ENCODE measurements around the gene NT5C2. TPM values are rescaled to one million over a fixed set of nuclear protein-coding genes. Genes with fewer than 3 reads are reported as not detected.
"Not testable (repeated sequence)": the region's sequence is repeated elsewhere in the genome, so short reads cannot be mapped to it uniquely, and the experiment has no call there.

The NT5C2 gene
- total RNA-seq, result 21.3 TPM

DNA sequence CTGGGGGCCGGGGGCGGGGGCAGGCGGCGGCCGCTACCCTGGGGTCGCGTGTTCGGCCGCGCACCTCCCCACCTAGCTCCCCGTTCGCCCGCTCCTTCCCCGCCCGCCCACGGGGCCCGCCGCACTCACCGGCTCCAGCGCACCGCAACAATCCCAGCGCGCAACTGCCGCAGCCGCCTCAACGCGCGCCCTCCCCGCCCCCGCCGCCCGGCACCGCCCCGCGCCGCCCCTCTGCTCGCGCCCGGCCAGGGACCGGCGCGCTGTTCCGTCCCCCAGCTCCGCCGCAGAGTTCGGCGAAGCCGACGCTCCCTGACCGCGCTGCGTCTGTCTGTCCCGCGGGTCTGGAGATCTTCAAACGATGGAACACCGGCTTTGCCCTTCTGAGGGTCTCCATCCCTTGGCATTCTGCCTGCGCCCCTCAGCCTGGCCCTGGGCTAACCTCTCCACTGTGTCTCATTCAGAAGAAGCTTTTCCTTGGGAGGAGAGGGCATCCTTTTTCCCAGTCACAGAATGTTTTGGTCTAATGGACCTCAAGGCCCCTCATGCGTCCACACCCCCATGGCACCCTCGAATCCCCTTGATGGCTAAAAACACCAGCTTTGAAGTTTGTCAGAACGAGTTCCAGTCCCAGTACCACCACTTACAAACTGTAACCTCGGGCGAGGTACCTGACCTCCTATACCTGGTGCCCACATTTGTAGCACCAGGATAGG lies at the start of gene NT5C2:
NT5C2 (minus strand) TSS at position 166 of the 713 bp plus-strand sequence. CDS start 18,314 bp downstream, outside the sequence.
- peak; percentile 93 for ATAC-seq

DNA sequence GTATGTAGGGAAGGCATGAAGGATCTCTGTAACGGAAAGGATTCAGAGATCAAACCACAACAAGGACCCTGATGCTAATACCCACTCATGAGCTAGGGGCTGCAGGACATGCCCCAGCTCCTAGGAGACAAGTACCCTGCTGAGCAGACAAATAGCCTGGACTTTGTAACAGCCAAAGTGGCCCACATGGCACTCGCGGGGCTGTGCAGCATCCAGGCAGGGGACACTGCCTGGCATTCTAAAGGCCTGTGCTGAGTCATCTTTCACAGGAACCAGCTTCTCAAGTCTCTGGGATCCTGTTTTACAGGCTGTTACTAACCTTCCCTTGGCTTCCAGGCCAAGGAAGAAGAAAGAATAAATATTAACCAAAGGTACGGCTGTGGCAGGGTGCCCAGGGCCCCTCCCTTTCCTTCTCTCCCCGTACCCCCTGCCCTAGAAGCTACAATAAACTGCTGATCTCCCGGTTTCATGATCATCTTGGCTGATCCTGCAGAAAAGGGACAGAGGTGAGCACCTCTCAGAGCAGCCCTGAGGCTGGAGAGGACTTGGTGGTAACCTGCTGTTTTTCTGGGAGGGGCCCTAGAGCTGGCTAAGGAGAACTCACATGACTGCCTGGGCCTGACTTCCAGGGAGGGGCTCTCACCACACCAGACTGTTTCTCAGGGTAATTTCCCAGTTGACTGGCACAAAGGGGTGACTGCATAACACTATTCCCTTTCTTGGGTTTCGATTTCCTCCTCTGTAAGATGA lies 48.4 kb upstream of the NT5C2 start:
- no peak for DNase-seq (ENCODE audit: low spot score)
- ATAC-seq, result peak; percentile 47

More for the DNA sequence above, at the start of gene NT5C2:
- DNase-seq (ENCODE audit: low spot score), result peak; percentile 88

DNA sequence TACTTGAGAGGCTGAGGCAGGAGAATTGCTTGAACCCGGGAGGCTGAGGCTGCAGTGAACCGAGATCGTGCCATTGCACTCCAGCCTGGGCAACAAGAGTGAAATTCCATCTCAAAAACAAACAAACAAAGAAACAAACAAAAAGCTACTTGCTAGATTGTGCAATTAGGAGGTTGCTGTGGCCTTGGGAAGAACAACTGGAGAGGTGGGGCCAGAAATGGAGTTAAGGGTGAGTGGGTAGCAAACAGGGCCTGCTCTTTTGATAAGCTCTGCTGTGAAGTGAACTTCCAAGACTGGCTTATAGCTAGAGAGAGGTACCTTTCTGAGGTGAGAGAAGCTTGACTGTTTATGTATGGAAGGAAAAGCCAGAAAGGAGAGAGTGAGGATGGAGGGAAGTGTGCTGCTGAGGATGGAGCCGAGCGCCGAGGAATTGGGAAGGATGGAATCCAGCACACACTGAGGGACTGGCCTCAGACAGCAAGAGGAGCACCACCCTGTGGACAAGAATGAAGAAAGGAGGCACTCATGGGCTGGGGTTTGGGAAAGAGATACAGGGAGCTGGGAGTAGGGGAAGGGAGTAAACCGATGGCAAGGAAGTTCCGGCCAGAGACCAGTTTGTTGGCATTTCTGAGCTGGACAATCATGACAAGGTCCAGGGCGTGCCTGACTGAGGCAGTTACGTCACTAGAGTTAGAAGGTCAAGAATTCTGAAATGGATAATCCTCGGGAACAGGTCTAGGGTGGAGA lies 45.6 kb upstream of the NT5C2 start:
- no peak for DNase-seq (ENCODE audit: low spot score)
- peak; percentile 50 for ATAC-seq

DNA sequence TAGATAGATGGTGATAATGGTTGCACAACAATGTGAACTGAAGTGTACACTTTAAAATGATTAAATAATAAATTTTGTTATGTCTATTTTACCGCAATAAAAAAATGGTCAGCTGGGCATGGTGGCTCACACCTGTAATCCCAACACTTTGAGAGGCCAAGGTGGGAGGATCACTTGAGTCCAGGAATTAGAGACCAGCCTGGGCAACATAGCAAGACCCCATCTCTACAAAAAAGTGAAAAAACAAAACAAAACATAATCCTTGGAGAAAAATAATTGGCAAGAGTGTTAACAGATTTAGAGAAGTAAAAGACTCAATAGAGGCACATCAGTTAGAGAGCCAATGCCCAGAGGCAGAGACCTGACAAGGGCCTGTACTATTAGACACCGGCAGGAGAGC lies 42.7 kb upstream of the NT5C2 start:
- DNase-seq (ENCODE audit: low spot score) (no peak), ATAC-seq (no peak)

DNA sequence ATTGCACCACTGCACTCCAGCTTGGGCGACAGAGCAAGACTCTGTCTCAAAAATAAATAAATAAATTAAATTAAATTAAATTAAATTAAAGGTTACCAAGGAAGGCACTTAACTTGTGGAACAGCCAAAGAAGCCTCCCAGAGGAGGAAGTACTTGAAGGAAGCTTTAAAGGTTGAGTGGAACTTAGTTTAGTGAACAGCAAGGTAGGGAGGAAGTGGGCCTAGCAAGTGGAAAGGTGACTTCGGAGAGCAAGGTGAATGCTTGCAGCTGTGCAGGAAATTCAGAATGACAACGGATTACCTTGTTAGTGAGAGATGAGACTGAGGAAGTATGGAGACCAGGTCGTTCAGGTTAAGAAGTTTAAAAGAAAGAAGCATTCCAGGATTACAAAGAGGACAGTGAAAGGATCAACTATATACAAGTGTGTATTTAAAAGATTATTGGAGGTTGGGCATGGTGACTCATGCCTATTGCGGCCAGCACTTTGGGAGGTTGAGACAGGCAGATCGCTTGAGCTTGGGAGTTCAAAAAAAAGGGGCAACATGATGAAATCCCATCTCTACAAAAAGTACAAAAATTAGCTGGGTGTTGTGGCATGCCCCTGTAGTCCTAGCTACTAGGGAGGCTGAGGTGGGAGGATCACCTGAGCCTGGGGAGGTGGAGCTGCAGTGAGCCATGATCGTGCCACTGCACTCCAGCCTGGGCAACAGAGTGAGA lies 39.9 kb upstream of the NT5C2 start:
- ATAC-seq, result no peak
- no peak for DNase-seq (ENCODE audit: low spot score)

DNA sequence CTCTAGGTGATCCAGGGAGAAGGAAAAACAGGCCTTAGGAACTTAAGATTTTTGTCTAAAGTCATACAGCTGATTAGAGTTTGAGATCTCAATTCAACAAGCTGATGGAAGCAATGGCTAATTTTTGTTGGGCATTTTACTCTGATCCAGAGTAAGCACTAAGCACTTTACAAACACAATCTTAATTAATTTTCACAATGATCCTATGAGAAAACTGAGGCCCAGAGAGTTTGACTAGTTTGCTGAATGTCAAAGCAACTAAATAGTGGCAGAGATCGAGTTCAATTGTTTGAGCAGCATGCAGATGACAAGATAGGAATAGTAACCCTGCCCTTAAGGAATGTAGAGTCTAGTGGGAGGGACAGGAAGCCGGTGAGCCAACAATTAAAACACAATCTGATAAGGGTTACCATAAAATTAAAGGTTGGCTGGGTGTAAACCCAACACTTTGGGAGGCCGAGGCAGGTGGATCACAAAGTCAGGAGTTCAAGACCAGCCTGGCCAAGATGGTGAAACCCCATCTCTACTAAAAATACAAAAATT lies 39.1 kb upstream of the NT5C2 start:
- ATAC-seq (no peak), DNase-seq (ENCODE audit: low spot score) (no peak)

DNA sequence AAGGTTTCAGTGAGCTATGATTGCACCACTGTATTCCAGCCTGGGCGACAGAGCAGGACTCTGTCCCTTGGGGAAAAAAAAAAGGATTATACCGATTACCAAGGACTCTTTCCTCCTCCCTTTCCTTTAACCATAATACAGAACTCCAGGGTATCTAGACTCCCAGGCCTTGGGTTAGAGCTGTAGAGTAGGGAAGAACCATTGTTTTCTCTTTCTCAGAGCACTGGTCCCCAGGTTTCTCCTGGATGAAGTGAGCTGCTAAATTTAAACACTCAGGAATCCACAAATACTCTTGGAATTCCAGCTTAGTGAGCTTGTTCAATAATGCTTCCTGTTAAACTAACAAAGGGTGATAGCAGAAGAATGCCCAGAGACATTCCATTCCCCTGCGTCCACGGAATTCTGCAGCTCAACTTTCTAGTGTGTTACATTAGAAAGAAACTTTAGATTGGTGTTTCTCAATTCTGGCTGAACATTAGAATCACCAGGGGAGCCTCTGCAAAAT lies 38.0 kb upstream of the NT5C2 start:
- ATAC-seq (no peak), DNase-seq (ENCODE audit: low spot score) (no peak)

DNA sequence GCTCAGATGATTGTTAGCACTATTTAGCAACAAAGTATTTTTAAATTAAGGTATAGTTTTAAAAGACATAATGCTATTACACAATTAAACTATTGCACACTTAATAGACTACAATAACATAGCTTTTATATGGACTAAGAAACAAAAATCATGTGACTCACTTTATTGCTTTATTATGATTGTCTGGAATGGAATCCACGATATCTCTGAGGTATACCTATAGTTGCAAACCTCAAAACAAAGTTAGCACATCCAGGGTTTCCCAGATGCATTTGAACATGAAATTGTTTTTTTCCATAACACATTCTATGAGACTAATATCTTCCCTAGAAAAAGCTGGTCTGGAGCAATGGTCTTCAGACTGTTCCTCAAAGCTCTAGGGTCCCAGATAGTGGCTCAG lies 34.3 kb upstream of the NT5C2 start:
- no peak for DNase-seq (ENCODE audit: low spot score)
- ATAC-seq, result no peak

DNA sequence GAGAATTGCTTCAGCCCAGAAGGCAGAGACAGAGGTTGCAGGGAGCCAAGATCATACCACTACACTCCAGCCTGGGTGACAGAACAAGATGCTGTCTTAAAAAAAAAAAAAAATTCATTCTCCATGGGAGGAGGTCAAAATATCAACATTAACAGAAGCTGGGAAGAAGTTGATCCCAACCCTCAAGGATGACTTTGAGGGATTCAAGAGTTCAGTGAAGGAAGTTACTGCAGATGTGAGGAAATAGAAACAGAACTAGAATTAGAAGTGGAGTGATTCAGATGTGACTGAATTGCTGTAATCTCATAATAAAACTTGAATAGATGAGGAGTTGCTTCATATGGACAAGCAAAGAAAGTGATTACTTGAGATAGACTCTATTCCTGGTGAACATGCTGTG lies 32.9 kb upstream of the NT5C2 start:
- no peak for DNase-seq (ENCODE audit: low spot score)
- ATAC-seq, result no peak

DNA sequence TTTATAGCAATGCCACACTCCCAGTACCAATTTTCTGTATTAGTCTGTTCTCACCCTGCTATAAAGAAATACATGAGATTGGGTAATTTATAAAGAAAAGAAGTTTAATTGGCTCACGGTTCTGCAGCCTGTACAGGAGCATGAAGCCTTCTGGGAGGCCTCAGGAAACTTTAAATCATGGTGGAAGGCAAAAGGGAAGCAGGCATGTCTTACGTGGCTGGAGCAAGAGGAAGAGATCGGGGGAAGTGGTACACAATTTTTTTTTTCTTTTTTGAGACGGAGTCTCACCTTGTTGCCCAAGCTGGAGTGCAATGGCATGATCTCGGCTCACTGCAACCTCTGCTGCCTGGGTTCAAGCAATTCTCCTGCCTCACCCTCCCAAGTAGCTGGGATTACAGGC lies 31.6 kb upstream of the NT5C2 start:
- not testable (repeated sequence) for ATAC-seq; DNase-seq (ENCODE audit: low spot score)

DNA sequence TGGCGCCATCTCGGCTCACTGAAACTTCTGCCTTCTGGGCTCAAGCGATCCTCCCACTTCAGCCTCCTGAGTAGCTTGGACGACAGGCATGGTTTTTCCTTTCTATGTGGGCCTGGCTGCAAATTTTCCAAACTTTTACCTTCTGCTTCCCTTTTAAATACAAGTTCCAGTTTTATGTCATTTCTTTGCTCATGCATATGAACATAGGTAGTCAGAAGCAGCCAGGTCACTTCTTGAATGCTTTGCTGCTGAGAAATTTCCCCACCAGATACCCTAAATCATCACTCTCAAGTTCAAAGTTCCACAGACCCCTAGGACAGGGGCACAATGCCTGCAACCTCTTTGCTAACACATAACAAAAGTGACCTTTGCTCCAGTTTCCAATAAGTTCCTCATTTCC lies 31.1 kb upstream of the NT5C2 start:
- DNase-seq (ENCODE audit: low spot score) (no peak), ATAC-seq (no peak)

DNA sequence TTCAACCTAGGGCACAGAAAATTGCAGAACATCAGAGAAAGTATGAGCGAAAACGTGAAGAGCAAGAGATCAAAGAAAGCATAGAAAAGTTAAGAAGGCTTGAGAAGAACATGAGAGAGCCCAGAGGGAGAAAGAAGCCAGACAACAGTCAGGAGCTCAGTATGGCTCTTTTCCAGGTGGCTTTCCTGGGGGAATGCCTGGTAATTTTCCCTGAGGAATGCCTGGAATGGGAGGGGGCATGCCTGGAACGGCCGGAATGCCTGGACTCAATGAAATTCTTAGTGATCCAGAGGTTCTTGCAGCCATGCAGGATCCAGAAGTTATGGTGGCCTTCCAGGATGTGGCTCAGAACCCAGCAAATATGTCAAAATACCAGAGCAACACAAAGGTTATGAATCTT lies 23.3 kb upstream of the NT5C2 start:
- DNase-seq (ENCODE audit: low spot score); ATAC-seq: not testable (repeated sequence)

DNA sequence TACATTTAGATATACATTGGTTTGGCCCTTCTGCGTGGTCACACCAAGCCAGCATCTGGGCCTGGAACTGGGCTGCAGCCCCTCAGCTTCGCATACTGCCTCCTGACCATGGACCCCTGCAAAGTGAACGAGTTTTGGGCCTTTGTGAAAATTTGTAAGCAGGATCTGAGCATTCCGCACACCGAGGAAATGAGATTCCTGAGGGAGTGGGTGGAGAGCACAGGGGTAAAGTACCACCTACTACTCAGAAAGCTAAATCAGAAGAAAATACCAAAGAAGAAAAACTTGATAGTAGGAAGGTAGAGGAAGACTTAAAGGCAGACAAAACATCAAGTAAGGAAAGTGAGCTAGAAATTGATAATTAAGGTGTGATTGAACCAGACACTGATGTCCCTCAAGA lies 22.5 kb upstream of the NT5C2 start:
- DNase-seq (ENCODE audit: low spot score), result no peak
- ATAC-seq, result no peak

DNA sequence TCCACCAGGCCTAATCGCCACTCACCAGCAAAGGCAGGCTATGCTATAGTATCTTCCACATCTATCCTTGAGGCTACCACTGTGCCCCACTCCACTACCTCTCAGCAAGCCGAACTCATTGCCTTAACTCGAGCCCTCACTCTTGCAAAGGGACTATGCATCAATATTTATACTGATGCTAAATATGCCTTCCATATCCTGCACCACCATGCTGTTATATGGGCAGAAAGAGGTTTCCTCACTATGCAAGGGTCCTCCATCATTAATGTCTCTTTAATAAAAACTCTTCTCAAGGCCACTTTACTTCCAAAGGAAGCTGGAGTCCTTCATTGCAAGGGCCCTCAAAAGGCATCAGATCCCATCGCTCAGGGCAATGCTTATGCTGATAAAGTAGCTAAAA lies 17.2 kb upstream of the NT5C2 start:
- DNase-seq (ENCODE audit: low spot score); ATAC-seq: not testable (repeated sequence)

DNA sequence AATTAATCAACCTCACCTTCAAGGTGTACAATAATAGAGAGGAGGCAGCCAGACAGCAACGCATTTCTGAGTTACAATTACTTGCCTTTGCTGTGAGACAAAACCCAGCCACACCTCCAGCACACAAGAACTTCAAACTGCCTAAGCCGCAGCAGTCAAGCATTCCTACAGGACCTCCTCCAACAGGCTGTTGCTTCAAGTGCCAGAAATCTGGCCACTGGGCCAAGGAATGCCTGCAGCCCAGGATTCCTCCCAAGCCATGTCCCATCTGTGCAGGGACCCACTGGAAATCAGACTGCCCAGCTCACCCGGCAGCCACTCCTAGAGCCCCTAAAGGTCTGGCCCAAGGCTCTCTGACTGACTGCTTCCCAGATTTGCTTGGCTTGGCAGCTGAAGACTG lies 14.6 kb upstream of the NT5C2 start:
- not testable (repeated sequence) for DNase-seq (ENCODE audit: low spot score)

DNA sequence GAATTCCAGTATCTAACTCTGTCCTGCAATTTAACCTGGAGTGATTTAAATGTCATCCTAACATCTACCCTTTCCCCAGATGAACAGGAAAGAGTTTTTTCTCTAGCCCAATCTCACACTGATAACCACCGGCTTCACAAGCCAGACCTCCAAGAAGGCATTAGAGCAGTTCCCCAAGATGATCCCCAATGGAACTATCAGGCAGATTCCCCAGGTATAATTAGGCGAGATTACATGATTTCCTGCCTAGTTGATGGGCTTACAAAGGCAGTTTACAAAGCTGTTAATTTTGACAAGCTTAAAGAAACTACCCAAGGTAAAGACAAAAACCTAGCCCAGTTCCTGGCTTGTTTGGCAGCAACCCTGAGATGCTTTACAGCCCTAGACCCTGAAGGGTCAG lies 14.1 kb upstream of the NT5C2 start:
- DNase-seq (ENCODE audit: low spot score) (no peak), ATAC-seq (no peak)

More for the DNA sequence above, 14.6 kb upstream of the NT5C2 start:
- ATAC-seq, result not testable (repeated sequence)

DNA sequence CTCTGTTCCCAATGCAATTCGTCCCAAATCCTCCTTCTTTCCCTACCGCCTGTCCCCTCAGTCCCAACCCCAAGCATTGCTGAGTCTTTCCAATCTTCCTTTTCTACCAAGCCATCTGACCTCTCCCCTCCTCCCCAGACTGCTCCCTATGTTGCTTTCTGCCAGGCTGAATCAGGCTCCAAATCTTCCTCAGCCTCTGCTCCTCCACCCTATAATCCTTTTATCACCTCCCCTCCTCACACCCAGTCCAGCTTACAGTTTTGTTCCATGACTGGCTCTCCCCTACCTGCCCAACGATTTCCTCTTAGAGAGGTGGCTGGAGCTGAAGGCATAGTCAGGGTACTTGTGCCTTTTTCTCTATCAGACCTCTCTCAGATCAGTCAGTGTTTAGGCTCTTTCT lies 13.6 kb upstream of the NT5C2 start:
- not testable (repeated sequence) for DNase-seq (ENCODE audit: low spot score); ATAC-seq

DNA sequence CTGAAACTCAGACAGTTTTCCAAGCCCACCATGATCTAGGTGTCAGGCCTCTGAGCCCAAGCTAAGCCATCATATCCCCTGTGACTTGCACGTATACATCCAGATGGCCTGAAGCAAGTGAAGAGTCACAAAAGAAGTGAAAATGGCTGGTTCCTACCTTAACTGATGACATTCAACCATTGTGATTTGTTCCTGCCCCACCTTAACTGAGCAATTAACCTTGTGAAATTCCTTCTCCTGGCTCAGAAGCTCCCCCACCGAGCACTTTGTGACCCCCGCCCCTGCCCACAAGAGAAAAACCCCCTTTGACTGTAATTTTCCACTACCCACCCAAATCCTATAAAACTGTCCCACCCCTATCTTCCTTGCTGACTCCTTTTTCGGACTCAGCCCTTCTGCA lies 12.3 kb upstream of the NT5C2 start:
- ATAC-seq, result not testable (repeated sequence)

DNA sequence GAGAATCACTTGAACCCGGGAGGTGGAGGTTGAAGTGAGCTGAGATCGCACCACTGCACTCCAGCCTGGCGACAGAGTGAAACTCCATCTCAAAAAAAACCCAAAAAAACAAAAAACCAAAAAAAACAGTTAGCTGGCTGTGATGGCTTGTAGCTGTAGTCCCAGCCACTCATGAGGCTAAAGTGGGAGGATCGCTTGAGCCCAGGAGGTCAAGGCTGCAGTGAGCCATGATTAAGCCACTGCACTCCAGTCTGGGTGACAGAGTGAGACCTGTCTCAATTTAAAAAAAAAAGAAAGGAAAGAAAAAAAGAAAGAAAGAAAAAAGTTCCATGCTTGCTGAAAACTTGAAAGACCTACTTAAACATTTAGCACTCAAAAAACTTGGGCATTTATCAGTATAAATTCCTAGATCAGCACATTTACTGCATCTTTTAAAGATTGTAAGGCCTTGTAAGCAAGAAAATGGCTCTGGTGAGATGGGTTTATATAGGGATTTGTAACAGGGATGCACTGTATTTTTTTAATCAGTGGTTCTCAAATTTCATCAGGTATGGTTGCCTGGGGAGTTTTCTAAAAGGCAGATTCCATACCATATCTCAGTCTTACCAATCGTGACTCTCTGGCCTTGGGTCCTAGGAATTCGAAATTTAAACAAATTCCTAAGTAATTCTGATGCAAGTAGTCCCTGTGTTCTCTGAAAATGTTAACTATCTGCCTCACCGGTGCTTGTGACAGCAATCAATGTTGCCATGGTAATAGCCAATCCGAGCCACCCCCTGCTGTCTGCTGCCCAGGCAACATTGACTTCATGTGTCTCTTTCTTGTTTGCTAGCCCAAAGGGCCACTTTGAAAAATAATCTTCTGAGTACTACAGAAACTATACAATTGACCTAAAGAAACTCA lies 11.5 kb upstream of the NT5C2 start:
- no peak for DNase-seq (ENCODE audit: low spot score)
- peak; percentile 86 for ATAC-seq

More for the DNA sequence above, 12.3 kb upstream of the NT5C2 start:
- not testable (repeated sequence) for DNase-seq (ENCODE audit: low spot score)

Measured in left lobe of liver (tissue), 2 donors.